Lower leg skin (tissue), 3 donors: ENCODE results near the gene UTS2.

Experiments
- CTCF ChIP-seq, 3 donors: fragments of 450-650 bp; IDR thresholded peaks; one replicate each; pipeline ENCODE4 v1.5.1; 2016; ENCODE audit warnings: antibody characterized with exemption in 3 of 3, mild to moderate bottlenecking in 3 of 3, moderate library complexity in 2 of 3
- POLR2A ChIP-seq, 2 donors: fragments of 450-650 bp; IDR thresholded peaks; one replicate each; pipeline ENCODE4 v1.6.1; 2016 to 2017; ENCODE audit warnings: antibody characterized with exemption in 2 of 2, mild to moderate bottlenecking in 1 of 2, moderate library complexity in 1 of 2

DNA sequence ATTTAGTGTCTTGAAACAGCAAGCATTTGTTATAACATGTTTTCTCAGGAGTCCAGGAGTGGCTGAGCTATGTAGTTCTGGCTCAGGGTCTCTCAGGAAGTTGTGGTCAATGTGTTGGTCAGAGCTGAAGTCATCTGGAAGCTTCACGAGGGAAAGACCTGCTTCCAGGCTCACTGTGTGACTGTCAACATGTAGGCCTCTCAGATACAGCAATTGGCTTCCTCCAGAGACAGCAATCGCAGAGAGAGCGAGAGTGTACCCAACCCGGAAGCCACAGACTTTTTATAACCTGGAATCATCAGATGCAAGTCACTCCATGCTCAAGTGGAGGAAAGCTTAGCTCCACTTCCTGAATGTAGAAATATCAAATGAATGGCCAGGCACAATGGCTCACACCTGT is 46.9 kb upstream of the UTS2 start:
- TF ChIP-seq CTCF (IDR thresholded peaks at IDR 0.05) (no peak), POLR2A (IDR thresholded peaks at IDR 0.05) (no peak)
